ENCODE results near the gene KDM2B.

The KDM2B gene

DNA sequence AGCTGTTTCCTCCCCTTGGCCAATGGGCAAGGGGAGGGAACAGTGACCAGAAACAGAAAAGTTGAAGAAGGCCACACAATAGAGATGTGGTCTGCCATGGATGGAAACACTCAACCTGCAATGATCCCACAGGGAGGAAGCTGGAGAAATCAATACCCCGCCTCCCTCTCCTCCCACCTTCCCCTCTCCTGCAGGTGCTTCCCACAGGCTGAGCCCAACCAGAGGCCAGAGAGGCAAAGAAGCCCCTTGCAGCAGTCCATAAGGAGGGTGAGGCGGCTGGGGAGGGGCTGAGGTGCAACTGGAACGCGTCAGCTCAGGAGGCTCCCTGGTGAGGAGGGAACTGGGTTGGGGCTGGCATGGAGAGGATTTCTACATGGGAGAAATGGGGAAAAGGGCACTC lies 96.9 kb downstream of the KDM2B start:
- TF ChIP-seq, protein P1, sequence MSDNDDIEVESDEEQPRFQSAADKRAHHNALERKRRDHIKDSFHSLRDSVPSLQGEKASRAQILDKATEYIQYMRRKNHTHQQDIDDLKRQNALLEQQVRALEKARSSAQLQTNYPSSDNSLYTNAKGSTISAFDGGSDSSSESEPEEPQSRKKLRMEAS (IDR thresholded peaks at IDR 0.05; ENCODE audit: low read depth, low read length): no peak
- TF ChIP-seq, protein P2, sequence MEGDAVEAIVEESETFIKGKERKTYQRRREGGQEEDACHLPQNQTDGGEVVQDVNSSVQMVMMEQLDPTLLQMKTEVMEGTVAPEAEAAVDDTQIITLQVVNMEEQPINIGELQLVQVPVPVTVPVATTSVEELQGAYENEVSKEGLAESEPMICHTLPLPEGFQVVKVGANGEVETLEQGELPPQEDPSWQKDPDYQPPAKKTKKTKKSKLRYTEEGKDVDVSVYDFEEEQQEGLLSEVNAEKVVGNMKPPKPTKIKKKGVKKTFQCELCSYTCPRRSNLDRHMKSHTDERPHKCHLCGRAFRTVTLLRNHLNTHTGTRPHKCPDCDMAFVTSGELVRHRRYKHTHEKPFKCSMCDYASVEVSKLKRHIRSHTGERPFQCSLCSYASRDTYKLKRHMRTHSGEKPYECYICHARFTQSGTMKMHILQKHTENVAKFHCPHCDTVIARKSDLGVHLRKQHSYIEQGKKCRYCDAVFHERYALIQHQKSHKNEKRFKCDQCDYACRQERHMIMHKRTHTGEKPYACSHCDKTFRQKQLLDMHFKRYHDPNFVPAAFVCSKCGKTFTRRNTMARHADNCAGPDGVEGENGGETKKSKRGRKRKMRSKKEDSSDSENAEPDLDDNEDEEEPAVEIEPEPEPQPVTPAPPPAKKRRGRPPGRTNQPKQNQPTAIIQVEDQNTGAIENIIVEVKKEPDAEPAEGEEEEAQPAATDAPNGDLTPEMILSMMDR (IDR thresholded peaks at IDR 0.05; ENCODE audit: low read depth, low read length): no peak
- TF ChIP-seq POLR2A (IDR thresholded peaks at IDR 0.05; ENCODE audit: extremely low read depth, insufficient read length) (no peak), MYC (IDR thresholded peaks at IDR 0.05; ENCODE audit: low read depth, low read length) (no peak)
- no peak for DNase-seq (ENCODE audit: low read depth)
- H3K4me3 ChIP-seq (ENCODE audit: low read depth, low read length): no peak overlapping the region

- no peak for TF ChIP-seq MYC (IDR thresholded peaks at IDR 0.05; ENCODE audit: low read depth, low read length)
- DNase-seq (ENCODE audit: low read depth): no peak
- H3K4me3 ChIP-seq (ENCODE audit: low read depth, low read length): no peak overlapping the region
Measured at GRCh38 chr12:121476477-121476876, 104.3 kb downstream of the KDM2B start.

DNA sequence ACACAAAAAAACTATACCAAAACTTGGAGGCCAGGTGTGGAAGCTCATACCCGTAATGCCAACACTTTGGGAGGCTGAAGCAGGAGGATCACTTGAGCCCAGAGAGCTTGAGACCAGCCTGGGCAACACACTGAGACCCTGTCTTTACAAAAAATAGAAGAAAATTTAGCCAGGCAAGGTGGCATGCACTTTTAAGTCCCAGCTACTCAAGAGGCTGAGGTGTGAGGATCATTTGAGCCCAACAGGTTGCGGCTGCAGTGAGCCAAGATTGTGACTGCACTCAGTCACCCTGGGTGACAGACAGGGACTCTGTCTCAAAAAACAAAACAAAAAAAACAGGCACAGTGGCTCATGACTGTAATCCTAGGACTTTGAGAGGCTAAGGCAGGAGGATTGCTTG lies 105.5 kb downstream of the KDM2B start:
- DNase-seq (ENCODE audit: low read depth): no peak
- TF ChIP-seq POLR2A (IDR thresholded peaks at IDR 0.05; ENCODE audit: extremely low read depth, insufficient read length) (no peak), MYC (IDR thresholded peaks at IDR 0.05; ENCODE audit: low read depth, low read length) (no peak)
- TF ChIP-seq, protein P1 (IDR thresholded peaks at IDR 0.05; ENCODE audit: low read depth, low read length): no peak
- TF ChIP-seq, protein P2 (IDR thresholded peaks at IDR 0.05; ENCODE audit: low read depth, low read length): no peak
- no peak overlapping the region for H3K4me3 ChIP-seq (ENCODE audit: low read depth, low read length)

DNA sequence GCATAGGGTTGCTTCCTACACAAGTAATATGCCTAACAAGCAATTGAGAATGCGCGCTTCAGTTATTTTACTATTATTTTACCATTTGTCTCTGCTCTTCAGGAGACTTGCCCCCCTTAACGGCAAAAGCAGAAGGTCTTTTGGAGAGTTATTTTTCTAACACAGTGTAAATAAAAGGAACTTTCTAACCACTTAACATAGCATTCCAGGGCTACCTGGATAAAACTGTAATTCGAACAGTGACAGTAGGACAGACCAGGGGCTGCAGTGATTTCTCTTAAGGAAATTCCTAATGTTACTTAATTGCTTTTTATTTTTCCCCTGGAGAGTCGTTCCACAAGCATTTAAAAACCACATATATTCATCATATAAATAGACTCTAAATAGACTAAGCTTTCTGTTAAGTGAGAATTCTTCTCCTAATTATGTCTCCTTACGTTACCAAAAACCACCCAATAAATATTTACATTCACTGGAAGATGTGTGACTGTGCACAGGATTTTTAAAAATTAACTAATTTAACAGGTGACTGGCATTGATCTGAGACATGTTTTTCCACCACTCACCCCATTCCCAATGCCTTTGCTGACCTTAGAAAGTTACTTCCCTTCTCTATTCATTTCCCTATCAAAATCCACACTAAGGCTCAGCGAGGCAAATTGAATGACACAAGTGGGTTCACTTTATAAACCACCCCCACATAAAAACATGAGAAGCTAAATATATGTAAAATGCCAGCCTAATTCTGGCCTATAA lies 108.5 kb downstream of the KDM2B start:
- TF ChIP-seq, protein P2 (IDR thresholded peaks at IDR 0.05; ENCODE audit: low read depth, low read length): no peak
- TF ChIP-seq MYC (IDR thresholded peaks at IDR 0.05; ENCODE audit: low read depth, low read length) (no peak), POLR2A (IDR thresholded peaks at IDR 0.05; ENCODE audit: extremely low read depth, insufficient read length) (no peak)
- TF ChIP-seq, protein P1 (IDR thresholded peaks at IDR 0.05; ENCODE audit: low read depth, low read length): no peak
- no peak for DNase-seq (ENCODE audit: low read depth)
- H3K4me3 ChIP-seq (ENCODE audit: low read depth, low read length): no peak overlapping the region

- no peak for DNase-seq (ENCODE audit: low read depth)
- no peak overlapping the region for H3K4me3 ChIP-seq (ENCODE audit: low read depth, low read length)
- TF ChIP-seq POLR2A (IDR thresholded peaks at IDR 0.05; ENCODE audit: extremely low read depth, insufficient read length) (no peak), MYC (IDR thresholded peaks at IDR 0.05; ENCODE audit: low read depth, low read length) (no peak)
- TF ChIP-seq, protein P2 (IDR thresholded peaks at IDR 0.05; ENCODE audit: low read depth, low read length): no peak
- TF ChIP-seq, protein P1 (IDR thresholded peaks at IDR 0.05; ENCODE audit: low read depth, low read length): no peak
Measured at GRCh38 chr12:121470751-121471150, 110.1 kb downstream of the KDM2B start.

DNA sequence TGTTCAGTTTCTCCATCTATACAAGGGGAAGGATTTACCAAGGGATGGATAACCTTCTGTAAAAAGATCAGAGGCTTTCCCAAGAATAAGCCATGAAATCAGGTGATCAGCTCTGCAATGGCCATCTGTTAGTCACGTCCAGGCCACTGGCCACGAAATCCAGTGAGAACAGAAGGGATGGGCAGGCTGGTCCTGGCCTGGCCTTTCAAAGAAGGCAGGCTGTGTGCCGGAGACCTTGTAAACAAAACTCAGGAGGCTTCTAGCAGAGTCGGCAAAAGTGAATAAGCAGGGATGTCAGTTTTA lies 112.4 kb downstream of the KDM2B start:
- DNase-seq (ENCODE audit: low read depth): no peak
- TF ChIP-seq POLR2A (IDR thresholded peaks at IDR 0.05; ENCODE audit: extremely low read depth, insufficient read length): no peak
- TF ChIP-seq, protein P1 (IDR thresholded peaks at IDR 0.05; ENCODE audit: low read depth, low read length): no peak
- TF ChIP-seq MYC (IDR thresholded peaks at IDR 0.05; ENCODE audit: low read depth, low read length): no peak
- TF ChIP-seq, protein P2 (IDR thresholded peaks at IDR 0.05; ENCODE audit: low read depth, low read length): no peak
- no peak overlapping the region for H3K4me3 ChIP-seq (ENCODE audit: low read depth, low read length)

Measured in NB4 (cell line).